Heart left ventricle (tissue), 16 donors: ENCODE results near the gene RGL2. TPM values are rescaled to one million over a fixed set of nuclear protein-coding genes. Genes with fewer than 3 reads are reported as not detected.

Experiments used
- ATAC-seq, 4 donors: fragments of 200-7000 bp; cut with Tn5 transposase; one replicate each; pipeline ENCODE4 v1.9.1; 2020 to 2022; ENCODE audit warnings: moderate library complexity in 4 of 4, mild to moderate bottlenecking in 3 of 4, moderate number of reproducible peaks in 1 of 4
- DNase-seq, 5 donors: peaks; one replicate each; pipeline ENCODE4 v3.0.0-alpha.2; 2020
- H3K27ac ChIP-seq, 12 donors: fragments of 200-600 bp; sonication (generic) in 4 of 12; one replicate each; pipeline versions ENCODE4 v1.5.0 to v1.8.0; 2016 to 2022; ENCODE audit warnings: mild to moderate bottlenecking in 2 of 12
- H3K27me3 ChIP-seq, 9 donors: fragments of 200-600 bp; sonication (generic) in 2 of 9; one replicate each; pipeline versions ENCODE4 v1.5.1 to v1.8.0; 2016 to 2022; ENCODE audit warnings: mild to moderate bottlenecking in 3 of 9
- H3K36me3 ChIP-seq, 9 donors: fragments of 200-600 bp; sonication (generic) in 2 of 9; one replicate each; pipeline versions ENCODE4 v1.5.0 to v1.8.0; 2018 to 2022; ENCODE audit warnings: mild to moderate bottlenecking in 2 of 9
- H3K4me1 ChIP-seq, 12 donors: fragments of 200-600 bp; sonication (generic) in 4 of 12; one replicate each; pipeline versions ENCODE4 v1.5.0 to v1.8.0; 2016 to 2022; ENCODE audit warnings: mild to moderate bottlenecking in 3 of 12
- H3K4me3 ChIP-seq, 12 donors: fragments of 200-600 bp; sonication (generic) in 4 of 12; one replicate each; pipeline versions ENCODE4 v1.5.0 to v1.8.0; 2017 to 2022; ENCODE audit warnings: mild to moderate bottlenecking in 9 of 12, moderate library complexity in 4 of 12
- H3K9me3 ChIP-seq, 12 donors: fragments of 200-600 bp; sonication (generic) in 4 of 12; one replicate each; pipeline versions ENCODE4 v1.5.0 to v1.8.0; 2016 to 2022; ENCODE audit warnings: mild to moderate bottlenecking in 1 of 12
- CTCF ChIP-seq, 12 donors: fragments of 200-600 bp; sonication (generic) in 4 of 12; IDR thresholded peaks; one replicate each; pipeline versions ENCODE4 v1.5.0 to v1.8.0; 2018 to 2022; ENCODE audit warnings: antibody characterized with exemption in 12 of 12, mild to moderate bottlenecking in 5 of 12
- POLR2A ChIP-seq, 2 donors: fragments of 450-650 bp; IDR thresholded peaks; one replicate each; pipeline ENCODE4 v1.6.1; 2017; ENCODE audit warnings: antibody characterized with exemption in 2 of 2, mild to moderate bottlenecking in 2 of 2, moderate library complexity in 2 of 2
- WGBS, 4 donors: extraction: QIAGEN DNeasy Blood & Tissue Kit in 2 of 4; methylation state at CpG; one replicate each; pipeline versions ENCODE4 v1.1.5 to v1.1.7; 2013 to 2018; 5-methylcytosine and 5-hydroxymethylcytosine counted together
- intact Hi-C, 10 donors: fragments of 100-400 bp; cut with DNase I; formaldehyde crosslinking; loops; one replicate each; pipeline versions ENCODE4 v1.11.1 to v1.14.2; 2022
- polyA plus RNA-seq, 2 donors: library from polyadenylated mRNA; stranded (reverse); fragments of 200-250 nt; gene quantifications; one replicate each; pipeline ENCODE4 v1.2.3, GENCODE V29; 2013
- total RNA-seq, 9 donors: library from RNA; depleted of rRNA in 2 of 9; stranded (reverse); fragments of >200 nt in 2 of 9; fragmentation: NEBNext Ultra II Directional in 3 of 9; extraction: Animal tissue kit (Norgen Biotek cat#: 25700) in 3 of 9; gene quantifications; one replicate each; pipeline versions ENCODE4 v1.1.0 to v1.2.4, GENCODE V29; 2016 to 2023
- donor health status: ischemic (EF 13 %, LVEDD 7.1; RV severe dilation, severe dysfunction).
- donor health status: healthy with polysubstance abuse.
- donor health status: DM: no; HTN: yes; CAD: no.
- donor health status: DM: no; HTN: no; CAD: no.
- donor health status: ischemic (EF 25% LVEDD 6.9; RV normal size, moderate dysfunction).
- donor health status: ischemic (EF 25% LVEDD 5.7; RV mildly dilated, moderate dysfunction).
- donor health status: healthy.
- donor health status: DM: yes; HTN: yes; CAD: no.
- donor health status: ischemic (EF 35%, LVEDD 5.7; RV mildly dilated, moderate dysfunction).
- donor health status: nonischemic (EF 11% LVEDD 7.7; RV severe dilation, severe dysfunction).
- donor health status: DM: yes; HTN: yes; CAD: no.
- donor health status: PGD.
- donor health status: ischemic (EF 29% LVEDD 5.4; RV normal size, mild dysfunction).
- donor health status: nonischemic (EF 23%, LVEDD 6.1; RV moderate dilation, normal function).

RGL2 gene
- total and polyA plus RNA-seq, 11 donors, result 34.9 to 67.8 (median 48.4) TPM

DNA sequence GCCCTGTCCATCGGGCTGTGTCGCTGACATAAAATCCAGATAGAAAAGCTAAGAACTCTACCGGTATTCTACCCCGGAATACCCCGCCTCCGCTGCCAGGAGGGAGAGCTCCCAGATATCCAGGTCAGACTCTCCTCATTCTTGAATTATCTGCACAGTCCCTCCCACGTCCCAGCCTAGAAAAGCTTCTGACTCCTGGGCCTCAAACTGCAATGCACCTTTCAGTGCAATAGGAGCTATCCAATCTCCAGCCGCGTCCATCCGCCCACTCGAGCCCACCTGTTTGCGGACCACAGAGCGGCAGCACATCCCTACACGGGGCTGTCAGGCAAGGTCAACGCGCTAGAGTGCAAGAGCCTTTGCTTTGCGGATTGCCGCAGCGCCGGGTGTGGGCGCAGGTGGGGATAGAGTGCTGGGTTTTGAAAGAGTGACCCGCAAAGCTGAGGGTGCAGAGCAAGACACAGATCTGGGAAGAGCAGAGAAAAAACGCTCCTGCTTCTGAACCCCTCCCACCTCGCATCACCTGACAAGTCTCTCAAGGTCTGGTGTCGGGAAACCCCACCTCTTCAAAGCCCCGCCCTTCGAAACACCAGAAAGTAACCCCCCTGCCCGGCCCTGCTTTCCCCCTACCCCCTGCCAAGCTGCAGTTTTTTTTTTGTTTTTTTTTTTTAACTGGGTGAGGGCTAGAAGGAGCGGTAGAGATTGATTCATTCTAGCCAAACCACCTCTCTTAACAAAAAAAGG lies 13.8 kb upstream of the RGL2 start:
- H3K27me3 ChIP-seq, result no peaks in the 10 kb centered on the region
- no peak for TF ChIP-seq POLR2A (IDR thresholded peaks at IDR 0.05)
- intact Hi-C loops, result loop anchor here in 1 of 10 donors (2.0 to 5.0 kb wide), 2 partner anchors 14 to 35 kb away; partner anchors contain the start of genes B3GALT4 and RGL2
- H3K27ac ChIP-seq, result peak overlapping the region; percentile 85 to 99 (median 97)
- peaks cover 0 to 66% (median 33%) of the 10 kb centered on the region in 12 donors for H3K4me1 ChIP-seq
- H3K36me3 ChIP-seq, result peaks cover 0 to 45% (median 36%) of the 10 kb centered on the region in 9 donors
- H3K4me3 ChIP-seq, result peak overlapping the region; percentile 64 to 99 (median 93)
- no peaks in the 10 kb centered on the region for H3K9me3 ChIP-seq
- DNase-seq (peak in 4 of 5 donors; percentile 60 to 66 (median 64)), ATAC-seq (peak in 2 of 4 donors; percentile 14 to 19)
- WGBS, 4 donors, result 6 to 9% (median 7%) methylated on average over 24 to 29 of the region's 29 CpGs

- TF ChIP-seq POLR2A (IDR thresholded peaks at IDR 0.05), result no peak
- TF ChIP-seq CTCF (IDR thresholded peaks at IDR 0.05), result no peak
- Histone ChIP-seq H3K27ac (no peak overlapping the region), H3K4me1 (peaks cover 0 to 59% (median 6%) of the 10 kb centered on the region in 12 donors), H3K9me3 (no peaks in the 10 kb centered on the region), H3K27me3 (no peaks in the 10 kb centered on the region), H3K36me3 (peaks cover 0 to 96% (median 80%) of the 10 kb centered on the region in 9 donors), H3K4me3 (no peak overlapping the region)
- DNase-seq, result no peak
- intact Hi-C loops, result no loop called here
- ATAC-seq, result no peak
- WGBS, 4 donors, result 84 to 90% (median 88%) methylated on average over 4 of the region's 4 CpGs
These were observed 7.6 kb upstream of the RGL2 start for GRCh38 chr6:33306356-33306755.

GRCh38 chr6:33305052-33305451 lies 6.3 kb upstream of the RGL2 start:
- 80 to 86% (median 83%) methylated on average over 8 of the region's 8 CpGs for WGBS, 4 donors
- DNase-seq (no peak), ATAC-seq (peak in 1 of 4 donors; percentile 9)
- no peaks in the 10 kb centered on the region for H3K9me3 ChIP-seq
- peaks cover 0 to 93% (median 71%) of the 10 kb centered on the region in 9 donors for H3K36me3 ChIP-seq
- H3K4me3 ChIP-seq, result no peak overlapping the region
- TF ChIP-seq CTCF (IDR thresholded peaks at IDR 0.05) (no peak), POLR2A (IDR thresholded peaks at IDR 0.05) (no peak)
- intact Hi-C loops, result no loop called here
- no peaks in the 10 kb centered on the region for H3K27me3 ChIP-seq
- H3K4me1 ChIP-seq, result peaks cover 0 to 61% (median 14%) of the 10 kb centered on the region in 12 donors
- H3K27ac ChIP-seq, result no peak overlapping the region

GRCh38 chr6:33304216-33304615 lies 5.5 kb upstream of the RGL2 start:
- WGBS, 4 donors, result 85 to 89% (median 88%) methylated on average over 11 to 16 of the region's 16 CpGs

More at GRCh38 chr6:33304216-33304615, 5.5 kb upstream of the RGL2 start:
- Histone ChIP-seq H3K9me3 (no peaks in the 10 kb centered on the region), H3K4me1 (peaks cover 0 to 55% (median 16%) of the 10 kb centered on the region in 12 donors), H3K27ac (no peak overlapping the region), H3K36me3 (peaks cover 0 to 86% (median 67%) of the 10 kb centered on the region in 9 donors), H3K27me3 (no peaks in the 10 kb centered on the region), H3K4me3 (no peak overlapping the region)
- DNase-seq (no peak), ATAC-seq (no peak)
- TF ChIP-seq POLR2A (IDR thresholded peaks at IDR 0.05) (no peak), CTCF (IDR thresholded peaks at IDR 0.05) (no peak)
- intact Hi-C loops, result no loop called here
